ENCODE results near the gene OR6S1. TPM values are rescaled to one million over a fixed set of nuclear protein-coding genes. Genes with fewer than 3 reads are reported as not detected.
"Not testable (repeated sequence)": the region's sequence is repeated elsewhere in the genome, so short reads cannot be mapped to it uniquely, and the experiment has no call there.

Gene OR6S1
- total RNA-seq, 1 experiment from 2014 or later, result not detected

DNA sequence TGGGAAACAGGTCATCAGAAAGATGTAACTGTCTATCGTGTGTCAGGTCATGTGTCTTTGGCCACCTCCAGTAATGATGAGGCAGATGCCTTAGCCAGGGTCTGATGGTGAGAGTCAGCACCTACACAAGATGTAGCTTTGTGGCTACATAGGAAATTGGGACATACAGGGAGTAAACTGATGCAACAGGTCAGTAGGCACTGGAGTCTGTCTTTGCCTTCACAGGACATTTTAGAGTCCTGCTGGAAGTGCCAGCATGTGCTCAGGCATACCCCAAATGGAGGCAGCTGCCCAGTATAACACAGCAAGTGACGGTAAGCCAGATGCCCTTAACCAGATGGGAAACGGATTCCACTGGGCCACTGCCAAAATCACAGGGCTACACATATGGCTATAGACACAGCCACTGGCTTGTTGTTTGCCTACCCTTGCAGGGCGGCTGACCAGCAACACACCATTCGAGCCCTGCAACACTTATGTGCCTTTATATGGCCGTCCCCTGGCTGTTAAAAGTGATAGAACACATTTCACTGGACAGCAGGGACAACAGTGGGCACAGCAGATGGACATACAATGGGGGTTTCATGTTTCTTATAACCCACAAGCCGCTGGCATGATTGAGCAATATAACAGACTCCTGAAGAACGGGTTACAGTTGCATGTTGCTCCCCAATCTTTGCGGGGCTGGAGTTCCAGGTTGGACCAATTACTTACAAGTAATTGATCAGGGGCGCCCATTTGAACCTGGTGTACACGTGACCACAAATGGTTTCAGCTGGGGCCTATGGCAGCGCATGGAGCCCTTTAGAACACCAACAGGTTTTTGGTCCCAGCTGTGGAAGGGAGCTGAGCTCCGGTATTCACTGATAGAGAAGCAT, 37.4 kb downstream of the OR6S1 start:
- intact Hi-C loops (cut with micrococcal nuclease), result no loop called here
- H3K27me3 Mint-ChIP-seq (ENCODE audit: insufficient read depth, unreplicated experiment), result no peaks in the 10 kb centered on the region
- H3K4me3 Mint-ChIP-seq (ENCODE audit: unreplicated experiment), result no peak overlapping the region
- POLR2A ChIA-PET, result interaction anchor here (0.6 to 1.5 kb wide), 3 partner anchors 149 to 681 kb away, joined by 3 to 4 read pairs (median 3); partner anchors contain the start of genes APEX1 and TEP1
- H3K9me3 Mint-ChIP-seq (ENCODE audit: unreplicated experiment), result no peaks in the 10 kb centered on the region
- no peaks in the 10 kb centered on the region for H3K36me3 Mint-ChIP-seq (ENCODE audit: insufficient read depth, unreplicated experiment)
- no peak for DNase-seq (ENCODE audit: unreplicated experiment)
- peaks cover 9% of the 10 kb centered on the region for H3K4me1 Mint-ChIP-seq (ENCODE audit: insufficient read depth, unreplicated experiment)
- CTCF ChIA-PET, result interaction anchor here (0.6 to 8.9 kb wide), 6 partner anchors 9 to 275 kb away, joined by 3 to 152 read pairs (median 4); partner anchors contain the start of gene CCNB1IP1
- BruUV-seq (replicated peaks), result no TSS peak
- H3K27ac Mint-ChIP-seq (ENCODE audit: low read depth, unreplicated experiment), result no peak overlapping the region
- TF ChIP-seq, protein P1, sequence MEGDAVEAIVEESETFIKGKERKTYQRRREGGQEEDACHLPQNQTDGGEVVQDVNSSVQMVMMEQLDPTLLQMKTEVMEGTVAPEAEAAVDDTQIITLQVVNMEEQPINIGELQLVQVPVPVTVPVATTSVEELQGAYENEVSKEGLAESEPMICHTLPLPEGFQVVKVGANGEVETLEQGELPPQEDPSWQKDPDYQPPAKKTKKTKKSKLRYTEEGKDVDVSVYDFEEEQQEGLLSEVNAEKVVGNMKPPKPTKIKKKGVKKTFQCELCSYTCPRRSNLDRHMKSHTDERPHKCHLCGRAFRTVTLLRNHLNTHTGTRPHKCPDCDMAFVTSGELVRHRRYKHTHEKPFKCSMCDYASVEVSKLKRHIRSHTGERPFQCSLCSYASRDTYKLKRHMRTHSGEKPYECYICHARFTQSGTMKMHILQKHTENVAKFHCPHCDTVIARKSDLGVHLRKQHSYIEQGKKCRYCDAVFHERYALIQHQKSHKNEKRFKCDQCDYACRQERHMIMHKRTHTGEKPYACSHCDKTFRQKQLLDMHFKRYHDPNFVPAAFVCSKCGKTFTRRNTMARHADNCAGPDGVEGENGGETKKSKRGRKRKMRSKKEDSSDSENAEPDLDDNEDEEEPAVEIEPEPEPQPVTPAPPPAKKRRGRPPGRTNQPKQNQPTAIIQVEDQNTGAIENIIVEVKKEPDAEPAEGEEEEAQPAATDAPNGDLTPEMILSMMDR (IDR thresholded peaks at IDR 0.05; ENCODE audit: unreplicated experiment), result no peak

DNA sequence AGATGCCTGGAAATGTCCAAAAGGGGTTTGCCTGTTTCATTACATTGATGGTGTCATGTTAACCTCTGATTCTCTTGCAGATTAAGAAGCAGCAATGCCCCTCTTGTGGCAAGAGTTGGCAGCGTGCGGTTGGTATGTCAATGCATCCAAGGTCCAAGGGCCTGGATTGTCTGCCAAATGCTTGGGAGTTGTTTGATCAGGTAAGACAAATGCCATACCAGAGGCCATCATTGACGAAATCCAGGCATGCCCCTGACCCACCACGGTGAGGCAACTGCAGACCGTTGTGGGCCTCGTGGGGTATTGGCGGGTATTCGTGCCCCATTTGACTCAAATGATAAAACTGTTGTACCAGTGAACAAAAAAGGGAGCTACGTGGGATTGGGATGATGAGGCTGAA, 38.9 kb downstream of the OR6S1 start:
- no peak overlapping the region for H3K27ac Mint-ChIP-seq (ENCODE audit: low read depth, unreplicated experiment)
- intact Hi-C loops (cut with micrococcal nuclease), result no loop called here
- TF ChIP-seq, protein P1 (IDR thresholded peaks at IDR 0.05; ENCODE audit: unreplicated experiment), result no peak
- ChIA-PET CTCF (interaction anchor here (0.6 to 8.9 kb wide), 5 partner anchors 71 to 273 kb away, joined by 3 to 152 read pairs (median 3); partner anchors contain the start of gene CCNB1IP1), POLR2A (interaction anchor here (0.6 to 1.5 kb wide), 2 partner anchors 55 to 147 kb away, joined by 4 read pairs; partner anchors contain the start of gene APEX1)
- H3K4me3 Mint-ChIP-seq (ENCODE audit: unreplicated experiment), result no peak overlapping the region
- no peaks in the 10 kb centered on the region for H3K9me3 Mint-ChIP-seq (ENCODE audit: unreplicated experiment)
- BruUV-seq (replicated peaks), result no TSS peak
- H3K27me3 Mint-ChIP-seq (ENCODE audit: insufficient read depth, unreplicated experiment), result no peaks in the 10 kb centered on the region
- no peak for DNase-seq (ENCODE audit: unreplicated experiment)
- H3K36me3 Mint-ChIP-seq (ENCODE audit: insufficient read depth, unreplicated experiment), result no peaks in the 10 kb centered on the region
- H3K4me1 Mint-ChIP-seq (ENCODE audit: insufficient read depth, unreplicated experiment), result peaks cover 9% of the 10 kb centered on the region

GRCh38 chr14:20601522-20601921, 40.0 kb downstream of the OR6S1 start:
- TF ChIP-seq, protein P1 (IDR thresholded peaks at IDR 0.05; ENCODE audit: unreplicated experiment), result no peak
- Mint-ChIP-seq H3K27me3 (ENCODE audit: insufficient read depth, unreplicated experiment) (no peaks in the 10 kb centered on the region), H3K27ac (ENCODE audit: low read depth, unreplicated experiment) (no peak overlapping the region), H3K9me3 (ENCODE audit: unreplicated experiment) (no peaks in the 10 kb centered on the region), H3K4me1 (ENCODE audit: insufficient read depth, unreplicated experiment) (peaks cover under 1% of the 10 kb centered on the region), H3K4me3 (ENCODE audit: unreplicated experiment) (no peak overlapping the region), H3K36me3 (ENCODE audit: insufficient read depth, unreplicated experiment) (no peaks in the 10 kb centered on the region)
- intact Hi-C loops (cut with micrococcal nuclease), result no loop called here
- BruUV-seq (replicated peaks), result no TSS peak
- no peak for DNase-seq (ENCODE audit: unreplicated experiment)
- ChIA-PET POLR2A (no interaction called here), CTCF (interaction anchor here (1.0 to 2.4 kb wide), 2 partner anchors 7 to 90 kb away, joined by 3 to 8 read pairs; no protein-coding TSS in a partner anchor)

GRCh38 chr14:20597108-20597507, 44.4 kb downstream of the OR6S1 start:
- Mint-ChIP-seq H3K27me3 (ENCODE audit: insufficient read depth, unreplicated experiment) (no peaks in the 10 kb centered on the region), H3K9me3 (ENCODE audit: unreplicated experiment) (no peaks in the 10 kb centered on the region), H3K4me3 (ENCODE audit: unreplicated experiment) (no peak overlapping the region), H3K4me1 (ENCODE audit: insufficient read depth, unreplicated experiment) (no peaks in the 10 kb centered on the region), H3K36me3 (ENCODE audit: insufficient read depth, unreplicated experiment) (no peaks in the 10 kb centered on the region), H3K27ac (ENCODE audit: low read depth, unreplicated experiment) (no peak overlapping the region)
- BruUV-seq (replicated peaks), result no TSS peak
- DNase-seq (ENCODE audit: unreplicated experiment), result no peak
- TF ChIP-seq, protein P1 (IDR thresholded peaks at IDR 0.05; ENCODE audit: unreplicated experiment), result no peak
- ChIA-PET POLR2A (no interaction called here), CTCF (interaction anchor here (0.6 to 2.2 kb wide), 5 partner anchors 9 to 259 kb away, joined by 3 to 16 read pairs (median 5); no protein-coding TSS in a partner anchor)
- intact Hi-C loops (cut with micrococcal nuclease), result no loop called here

GRCh38 chr14:20595726-20596125, 45.8 kb downstream of the OR6S1 start:
- BruUV-seq (replicated peaks); DNase-seq (ENCODE audit: unreplicated experiment); H3K4me3 Mint-ChIP-seq (ENCODE audit: unreplicated experiment); H3K36me3 Mint-ChIP-seq (ENCODE audit: insufficient read depth, unreplicated experiment); H3K4me1 Mint-ChIP-seq (ENCODE audit: insufficient read depth, unreplicated experiment); intact Hi-C loops (cut with micrococcal nuclease); POLR2A ChIA-PET; H3K27ac Mint-ChIP-seq (ENCODE audit: low read depth, unreplicated experiment); H3K9me3 Mint-ChIP-seq (ENCODE audit: unreplicated experiment); H3K27me3 Mint-ChIP-seq (ENCODE audit: insufficient read depth, unreplicated experiment): not testable (repeated sequence)
- CTCF ChIA-PET, result interaction anchor here (0.7 kb wide), 1 partner anchor 39 kb away, joined by 3 read pairs; no protein-coding TSS in a partner anchor

All from MCF 10A (cell line).